HG02678 (cell line): ENCODE data around the gene APEX1.

Source experiments
- ATAC-seq: cut with Tn5 transposase; IDR thresholded peaks from one replicate; pipeline ENCODE4 v1.9.1; 2021; ENCODE audit warnings: mild to moderate bottlenecking, moderate library complexity; ENCODE audit not compliant: unreplicated experiment

The APEX1 gene

GRCh38 chr14:20454516-20455354 lies at the start of gene APEX1, which contains the start of gene OSGEP:
TSS of gene APEX1 (plus strand) at chr14:20455226. CDS start at chr14:20455646, 420 bp downstream.
TSS of gene OSGEP (minus strand) at chr14:20454812. CDS start at chr14:20454683, 129 bp downstream.
- peak; percentile 89 for ATAC-seq

DNA sequence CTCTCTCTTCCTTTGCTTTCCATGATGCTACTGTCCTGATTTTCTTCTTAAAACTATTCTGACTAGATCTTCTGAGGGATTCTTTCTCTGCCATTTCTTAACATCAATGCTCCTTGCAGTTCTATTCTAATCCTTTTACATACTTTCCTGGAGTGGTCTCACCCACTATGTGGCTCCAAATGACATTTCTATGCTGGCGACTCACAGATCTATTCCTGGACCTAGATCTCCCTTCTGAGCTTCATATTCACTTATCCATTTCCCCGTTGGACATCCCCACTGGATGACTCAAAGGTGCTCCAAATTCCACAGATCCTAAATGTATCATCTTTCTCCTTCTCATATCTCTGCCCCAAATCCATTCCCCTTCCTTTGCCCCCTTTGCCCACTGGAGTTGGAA lies 45.8 kb upstream of the APEX1 start:
- ATAC-seq = no peak

DNA sequence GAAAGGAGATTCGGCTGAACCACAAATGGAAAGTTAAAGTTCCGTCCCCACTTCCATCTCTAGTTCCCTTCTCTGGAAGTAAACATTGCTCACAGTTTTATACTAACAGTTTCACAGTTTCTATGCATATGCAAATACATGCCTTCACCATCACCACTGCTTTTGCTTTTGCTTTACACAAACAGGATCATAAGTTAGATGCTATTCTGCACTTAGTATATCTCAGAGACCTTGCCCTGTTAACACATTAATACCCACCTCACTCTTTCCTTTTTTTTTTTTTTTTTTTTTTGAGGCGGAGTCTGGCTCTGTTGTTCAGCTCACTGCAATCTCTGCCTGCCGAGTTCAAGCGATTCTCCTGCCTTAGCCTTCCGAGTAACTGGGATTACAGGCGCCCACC lies 42.6 kb upstream of the APEX1 start:
- ATAC-seq = peak; percentile 63

GRCh38 chr14:20412876-20413743 lies 41.9 kb upstream of the APEX1 start, which contains the start of gene TEP1:
TSS of gene TEP1 (minus strand) at chr14:20413501. CDS start at chr14:20408439, 5,062 bp downstream.
- ATAC-seq = peak; percentile 75

DNA sequence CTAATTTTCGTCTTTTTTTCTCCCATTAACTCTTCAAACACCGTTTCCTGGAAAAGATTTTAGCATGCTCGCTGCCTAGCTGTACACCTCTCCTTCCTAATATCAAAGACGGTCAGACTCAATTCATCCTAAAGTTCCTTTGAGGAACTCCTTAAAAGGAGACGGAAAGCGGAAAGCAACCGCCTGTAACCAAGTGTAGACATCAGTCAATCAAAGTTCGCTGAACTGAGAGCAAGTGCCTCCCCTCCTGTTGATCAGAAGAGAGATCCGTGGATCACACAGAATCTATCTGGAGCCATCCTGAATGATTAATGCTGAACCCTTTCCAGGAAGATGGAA lies 41.3 kb upstream of the APEX1 start:
- peak; percentile 38 for ATAC-seq

DNA sequence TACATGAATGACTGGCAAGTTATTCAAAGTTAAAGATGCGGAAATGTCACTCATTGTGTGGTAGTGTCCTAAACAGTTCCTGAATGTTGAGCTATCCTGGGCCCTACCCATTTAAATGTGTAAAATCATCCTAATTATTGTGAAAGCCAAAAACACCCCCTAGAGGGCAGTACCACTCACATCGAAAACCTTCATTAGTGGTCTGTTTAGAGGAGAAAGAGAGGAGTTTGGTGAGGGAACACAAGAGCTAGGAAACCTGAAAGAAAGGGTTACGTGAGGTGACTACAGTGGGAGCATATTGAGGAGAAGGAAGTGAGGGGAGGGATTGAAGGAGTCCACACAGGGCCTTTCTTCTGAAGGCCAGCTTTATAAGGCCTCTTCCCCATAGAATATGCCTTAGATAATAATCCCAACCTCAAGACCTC lies 39.2 kb upstream of the APEX1 start:
- no peak for ATAC-seq

GRCh38 chr14:20416223-20416622 lies 38.8 kb upstream of the APEX1 start:
- ATAC-seq = no peak

- no peak for ATAC-seq
Observed at GRCh38 chr14:20417250-20418186, 37.5 kb upstream of the APEX1 start.

GRCh38 chr14:20418501-20418909 lies 36.5 kb upstream of the APEX1 start:
- ATAC-seq = no peak

GRCh38 chr14:20419419-20419818 lies 35.6 kb upstream of the APEX1 start:
- ATAC-seq = no peak

DNA sequence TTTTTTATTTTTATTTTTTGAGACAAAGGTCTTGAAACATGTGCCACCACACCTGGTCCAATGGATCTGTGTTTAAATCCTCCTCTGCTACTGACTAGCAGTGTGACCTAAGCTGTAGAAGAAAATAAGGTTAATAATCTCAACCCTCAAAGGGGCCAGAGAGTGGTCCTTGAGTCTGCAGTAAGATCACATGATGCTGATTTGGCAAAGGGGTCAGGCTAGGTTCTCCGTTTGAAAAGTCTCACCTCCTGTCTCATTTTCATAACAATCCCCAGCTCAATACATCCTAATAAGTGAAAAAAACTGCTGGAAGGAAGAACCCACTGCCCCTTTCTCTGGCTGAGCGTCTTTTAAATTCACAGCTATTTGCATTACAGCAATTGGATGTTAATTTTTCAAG lies 33.8 kb upstream of the APEX1 start:
- ATAC-seq = no peak

- ATAC-seq = no peak
Observed at GRCh38 chr14:20422886-20423285, 32.1 kb upstream of the APEX1 start.

GRCh38 chr14:20424851-20425250 lies 30.2 kb upstream of the APEX1 start:
- ATAC-seq = no peak

- ATAC-seq = peak; percentile 76
Observed at GRCh38 chr14:20427231-20428009, 27.6 kb upstream of the APEX1 start.

GRCh38 chr14:20428010-20428365 lies 27.0 kb upstream of the APEX1 start:
- ATAC-seq = peak; percentile 32

GRCh38 chr14:20428802-20429201 lies 26.2 kb upstream of the APEX1 start:
- ATAC-seq = no peak

GRCh38 chr14:20429801-20430669 lies 25.0 kb upstream of the APEX1 start:
- no peak for ATAC-seq

DNA sequence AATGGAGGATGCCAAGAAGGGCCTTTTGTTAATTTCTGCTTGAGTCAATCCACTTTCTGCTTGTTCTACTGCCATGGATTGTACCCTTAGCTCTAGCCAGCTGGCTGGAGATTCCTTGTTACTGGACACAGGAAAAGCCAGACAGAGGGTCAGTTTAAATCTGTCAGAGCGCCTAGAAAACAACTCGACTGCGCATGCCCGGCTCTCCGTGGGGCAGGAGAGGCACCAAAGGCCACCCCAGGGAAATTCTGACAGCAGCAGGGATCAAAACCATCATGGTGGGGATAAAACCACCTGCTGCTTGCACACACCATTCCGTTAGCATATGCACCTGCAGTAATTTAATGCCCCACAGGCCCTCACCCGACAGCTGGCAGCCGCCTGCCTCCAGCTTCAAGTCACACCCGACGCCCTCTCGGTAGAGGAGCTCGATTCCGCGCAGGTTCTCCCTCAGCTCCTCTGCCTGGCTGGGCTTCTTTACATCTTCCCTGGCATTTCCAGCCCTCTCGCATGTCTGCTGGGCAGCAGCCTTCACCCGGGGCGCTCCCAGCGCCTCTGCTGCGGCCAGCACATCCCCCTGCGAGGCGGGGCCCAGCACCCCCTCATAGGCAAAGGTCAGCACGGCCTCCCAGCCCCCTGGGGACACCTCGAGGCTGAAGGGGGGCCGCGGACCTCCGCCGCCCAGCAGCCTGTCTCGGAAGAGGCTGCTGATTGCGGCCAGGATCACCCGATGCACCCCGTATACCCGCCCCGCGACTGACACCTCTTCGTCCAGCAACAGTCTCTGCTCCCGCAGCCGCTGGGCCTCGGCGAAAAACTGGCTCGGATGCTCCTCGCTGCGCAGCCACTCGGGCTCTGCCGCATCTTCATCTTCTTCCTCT lies 20.1 kb upstream of the APEX1 start:
- ATAC-seq = no peak
